PC-9 (cell line): ENCODE data around the gene RLN1. TPM values are rescaled to one million over a fixed set of nuclear protein-coding genes. Genes with fewer than 3 reads are reported as not detected.
"Not testable (repeated sequence)": the region's sequence is repeated elsewhere in the genome, so short reads cannot be mapped to it uniquely, and the experiment has no call there.

ENCODE experiments used
- BruUV-seq: library from RNA; stranded (reverse); fragments of 400-500 nt; replicated peaks from 2 replicates; lab custom pipeline; 2021; lab: Mats Ljungman, UMichigan
- CTCF ChIA-PET: fragments of 300-600 bp; sonication (Branson Sonifier 250); formaldehyde crosslinking; loops from one replicate; lab custom pipeline; 2022; ENCODE audit warnings: antibody characterized with exemption; lab: Charles Lee
- POLR2A ChIA-PET: fragments of 300-600 bp; sonication (Branson Sonifier 250); formaldehyde crosslinking; loops from one replicate; lab custom pipeline; 2022; ENCODE audit warnings: antibody characterized with exemption; ENCODE audit not compliant: unreplicated experiment; lab: Charles Lee
- DNase-seq, 2 experiments: peaks; one replicate each; pipeline versions ENCODE4 v3.0.0 to v3.0.0-alpha.2; 2015 to 2022; ENCODE audit warnings: mixed read lengths in 1 of 2
- H2AFZ ChIP-seq: fragments of 200-600 bp; sonication (generic); 2 replicates; pipeline ENCODE4 v1.8.1; 2017; ENCODE audit warnings: antibody characterized with exemption
- H3F3A ChIP-seq: fragments of 200-600 bp; sonication (generic); 2 replicates; pipeline ENCODE4 v1.8.1; 2017; ENCODE audit warnings: antibody characterized with exemption, mild to moderate bottlenecking, low read depth; ENCODE audit not compliant: insufficient read depth
- H3K27ac ChIP-seq: fragments of 200-600 bp; sonication (generic); 2 replicates; pipeline ENCODE4 v1.6.1; 2016; ENCODE audit warnings: mixed run types
- H3K27me3 ChIP-seq: fragments of 200-600 bp; sonication (generic); 2 replicates; pipeline ENCODE4 v1.6.1; 2016; ENCODE audit warnings: low read depth, mixed run types; ENCODE audit not compliant: insufficient read depth
- H3K36me3 ChIP-seq: fragments of 200-600 bp; sonication (generic); 2 replicates; pipeline ENCODE4 v1.6.1; 2016; ENCODE audit warnings: low read depth, mixed run types
- H3K4me1 ChIP-seq: fragments of 200-600 bp; sonication (generic); replicated peaks from 2 replicates; pipeline ENCODE4 v1.6.1; 2016; ENCODE audit warnings: mixed run types; ENCODE audit not compliant: insufficient read depth
- H3K4me2 ChIP-seq: fragments of 200-600 bp; sonication (generic); 2 replicates; pipeline ENCODE4 v1.6.1; 2017; ENCODE audit warnings: mixed run types
- H3K4me3 ChIP-seq: fragments of 200-600 bp; sonication (generic); 2 replicates; pipeline ENCODE4 v1.6.1; 2016; ENCODE audit warnings: mixed run types
- H3K79me2 ChIP-seq: fragments of 200-600 bp; sonication (generic); 2 replicates; pipeline ENCODE4 v1.6.1; 2017; ENCODE audit warnings: low read depth, mixed run types
- H3K9me2 ChIP-seq: fragments of 200-600 bp; sonication (generic); 2 replicates; pipeline ENCODE4 v1.8.1; 2017; ENCODE audit warnings: mild to moderate bottlenecking; ENCODE audit not compliant: insufficient read depth
- H3K9me3 ChIP-seq: fragments of 200-600 bp; sonication (generic); 2 replicates; pipeline ENCODE4 v1.8.1; 2016; ENCODE audit warnings: low read depth; ENCODE audit not compliant: insufficient read depth
- H4K20me1 ChIP-seq: fragments of 200-600 bp; sonication (generic); 2 replicates; pipeline ENCODE4 v1.8.1; 2017; ENCODE audit not compliant: insufficient read depth
- CTCF ChIP-seq: fragments of 200-600 bp; sonication (generic); conservative IDR thresholded peaks from 2 replicates; pipeline ENCODE4 v1.6.1; 2017; ENCODE audit warnings: mixed run types, antibody characterized with exemption, mild to moderate bottlenecking, moderate library complexity
- EZH2 ChIP-seq: fragments of 200-600 bp; sonication (generic); IDR thresholded peaks from 2 replicates; pipeline ENCODE4 v1.8.0; 2017; ENCODE audit warnings: antibody characterized with exemption, low read depth
- intact Hi-C: fragments of 100-400 bp; cut with micrococcal nuclease; formaldehyde crosslinking; loops from one replicate; pipeline ENCODE4 v1.10.0; 2022; ENCODE audit not compliant: unreplicated experiment
- total RNA-seq: library from RNA; stranded (reverse); gene quantifications from 2 replicates; pipeline ENCODE4 v1.2.3, GENCODE V29; 2021

The RLN1 gene
- total RNA-seq, 1 experiment from 2014 or later, result 0.83 TPM

- Histone ChIP-seq H3K27me3 (no peaks in the 10 kb centered on the region), H3K4me1 (no peaks in the 10 kb centered on the region), H3K79me2 (no peaks in the 10 kb centered on the region), H3K9me3 (no peaks in the 10 kb centered on the region), H3K4me3 (no peak overlapping the region), H3K9me2 (no peaks in the 10 kb centered on the region), H3K27ac (no peak overlapping the region), H3F3A (no peaks in the 10 kb centered on the region), H3K36me3 (no peaks in the 10 kb centered on the region), H3K4me2 (no peak overlapping the region), H2AFZ (no peak overlapping the region), H4K20me1 (no peaks in the 10 kb centered on the region)
- ChIA-PET CTCF (no interaction called here), POLR2A (no interaction called here)
- DNase-seq, result no peak
- intact Hi-C loops, result no loop called here
- no TSS peak for BruUV-seq
- TF ChIP-seq EZH2, result no peak
These were observed 15.6 kb upstream of the RLN1 start for GRCh38 chr9:5355226-5355625.

- no TSS peak for BruUV-seq
- intact Hi-C loops, result no loop called here
These were observed 14.5 kb upstream of the RLN1 start for GRCh38 chr9:5354184-5354583.

GRCh38 chr9:5352637-5353248 is 13.1 kb upstream of the RLN1 start:
- BruUV-seq, result no TSS peak
- Histone ChIP-seq H3K9me3 (no peaks in the 10 kb centered on the region), H3K4me3 (no peak overlapping the region), H3K27me3 (no peaks in the 10 kb centered on the region), H3K36me3 (no peaks in the 10 kb centered on the region), H3F3A (no peaks in the 10 kb centered on the region), H4K20me1 (no peaks in the 10 kb centered on the region), H3K4me2 (no peak overlapping the region), H3K9me2 (no peaks in the 10 kb centered on the region), H2AFZ (no peak overlapping the region), H3K4me1 (no peaks in the 10 kb centered on the region), H3K79me2 (no peaks in the 10 kb centered on the region), H3K27ac (no peak overlapping the region)
- DNase-seq, result no peak
- TF ChIP-seq CTCF, result no peak
- no peak for TF ChIP-seq EZH2
- POLR2A ChIA-PET, result no interaction called here
- intact Hi-C loops, result no loop called here
- CTCF ChIA-PET, result no interaction called here

More at GRCh38 chr9:5354184-5354583, 14.5 kb upstream of the RLN1 start:
- Histone ChIP-seq H3K9me3 (no peaks in the 10 kb centered on the region), H3K4me3 (no peak overlapping the region), H4K20me1 (no peaks in the 10 kb centered on the region), H3K9me2 (no peaks in the 10 kb centered on the region), H3F3A (no peaks in the 10 kb centered on the region), H2AFZ (no peak overlapping the region), H3K79me2 (no peaks in the 10 kb centered on the region), H3K4me2 (no peak overlapping the region), H3K27ac (no peak overlapping the region), H3K4me1 (no peaks in the 10 kb centered on the region), H3K36me3 (no peaks in the 10 kb centered on the region), H3K27me3 (no peaks in the 10 kb centered on the region)
- no peak for DNase-seq
- POLR2A ChIA-PET, result no interaction called here
- CTCF ChIA-PET, result no interaction called here
- TF ChIP-seq EZH2 (no peak), CTCF (no peak)

GRCh38 chr9:5336688-5337087 is 3.0 kb downstream of the RLN1 start:
- H3K27me3 ChIP-seq, result no peaks in the 10 kb centered on the region
- intact Hi-C loops, result no loop called here
- no peaks in the 10 kb centered on the region for H3F3A ChIP-seq
- no peaks in the 10 kb centered on the region for H3K79me2 ChIP-seq
- H3K9me2 ChIP-seq, result no peaks in the 10 kb centered on the region
- no peak overlapping the region for H3K27ac ChIP-seq
- no peak overlapping the region for H2AFZ ChIP-seq
- H3K4me2 ChIP-seq, result no peak overlapping the region
- H4K20me1 ChIP-seq, result no peaks in the 10 kb centered on the region
- TF ChIP-seq EZH2, result no peak
- no peak for TF ChIP-seq CTCF
- no TSS peak for BruUV-seq
- no peaks in the 10 kb centered on the region for H3K36me3 ChIP-seq
- no peak for DNase-seq
- POLR2A ChIA-PET, result interaction anchor here (0.7 kb wide), 1 partner anchor 193 kb away, joined by 3 read pairs; no protein-coding TSS in a partner anchor
- H3K4me1 ChIP-seq, result no peaks in the 10 kb centered on the region
- no peaks in the 10 kb centered on the region for H3K9me3 ChIP-seq
- no peak overlapping the region for H3K4me3 ChIP-seq
- CTCF ChIA-PET, result no interaction called here

- H3K79me2 ChIP-seq, H3K27me3 ChIP-seq, H3K4me1 ChIP-seq, H3K36me3 ChIP-seq, H3K9me2 ChIP-seq, H3F3A ChIP-seq, H3K9me3 ChIP-seq, CTCF ChIA-PET, DNase-seq, H3K4me3 ChIP-seq, intact Hi-C loops, BruUV-seq, H2AFZ ChIP-seq, H4K20me1 ChIP-seq, H3K27ac ChIP-seq, H3K4me2 ChIP-seq, POLR2A ChIA-PET: not testable (repeated sequence)
These were observed 8.4 kb downstream of the RLN1 start for GRCh38 chr9:5331276-5331675.
